GM12875 (cell line): ENCODE data around the gene NGF.

Experiments used
- H3K4me3 ChIP-seq: one replicate; pipeline ENCODE4 v1.5.1; 2011; ENCODE audit warnings: low read depth, low read length, control low read depth
- TF ChIP-seq, protein P1 (sequence below): IDR thresholded peaks from 2 replicates; pipeline ENCODE4 v1.5.1; 2011; ENCODE audit warnings: low read depth, mild to moderate bottlenecking, control low read depth, inconsistent platforms, low read length, moderate library complexity, borderline replicate concordance; ENCODE audit not compliant: insufficient read depth

Gene NGF

DNA sequence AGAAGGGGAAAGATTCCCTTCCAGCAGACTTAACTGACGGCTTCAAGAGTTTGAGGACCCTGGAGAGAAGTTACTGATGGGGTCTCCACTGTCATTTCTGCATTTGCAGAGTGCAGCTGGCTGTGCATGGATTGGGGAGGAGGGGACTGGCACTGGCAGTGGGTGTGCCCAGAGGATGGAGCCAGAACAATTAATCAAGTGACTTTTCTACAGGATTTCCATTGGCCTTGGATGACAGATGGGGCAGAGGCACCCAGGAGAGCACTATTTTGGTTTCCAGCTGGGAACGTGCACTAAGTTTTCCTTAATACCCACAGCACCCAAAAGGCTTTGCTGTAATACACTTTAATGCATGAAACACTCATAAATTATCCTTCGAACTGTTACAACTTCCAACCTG is 1.3 kb downstream of the NGF start:
- TF ChIP-seq, protein P1, sequence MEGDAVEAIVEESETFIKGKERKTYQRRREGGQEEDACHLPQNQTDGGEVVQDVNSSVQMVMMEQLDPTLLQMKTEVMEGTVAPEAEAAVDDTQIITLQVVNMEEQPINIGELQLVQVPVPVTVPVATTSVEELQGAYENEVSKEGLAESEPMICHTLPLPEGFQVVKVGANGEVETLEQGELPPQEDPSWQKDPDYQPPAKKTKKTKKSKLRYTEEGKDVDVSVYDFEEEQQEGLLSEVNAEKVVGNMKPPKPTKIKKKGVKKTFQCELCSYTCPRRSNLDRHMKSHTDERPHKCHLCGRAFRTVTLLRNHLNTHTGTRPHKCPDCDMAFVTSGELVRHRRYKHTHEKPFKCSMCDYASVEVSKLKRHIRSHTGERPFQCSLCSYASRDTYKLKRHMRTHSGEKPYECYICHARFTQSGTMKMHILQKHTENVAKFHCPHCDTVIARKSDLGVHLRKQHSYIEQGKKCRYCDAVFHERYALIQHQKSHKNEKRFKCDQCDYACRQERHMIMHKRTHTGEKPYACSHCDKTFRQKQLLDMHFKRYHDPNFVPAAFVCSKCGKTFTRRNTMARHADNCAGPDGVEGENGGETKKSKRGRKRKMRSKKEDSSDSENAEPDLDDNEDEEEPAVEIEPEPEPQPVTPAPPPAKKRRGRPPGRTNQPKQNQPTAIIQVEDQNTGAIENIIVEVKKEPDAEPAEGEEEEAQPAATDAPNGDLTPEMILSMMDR: no peak
- no peak overlapping the region for H3K4me3 ChIP-seq

DNA sequence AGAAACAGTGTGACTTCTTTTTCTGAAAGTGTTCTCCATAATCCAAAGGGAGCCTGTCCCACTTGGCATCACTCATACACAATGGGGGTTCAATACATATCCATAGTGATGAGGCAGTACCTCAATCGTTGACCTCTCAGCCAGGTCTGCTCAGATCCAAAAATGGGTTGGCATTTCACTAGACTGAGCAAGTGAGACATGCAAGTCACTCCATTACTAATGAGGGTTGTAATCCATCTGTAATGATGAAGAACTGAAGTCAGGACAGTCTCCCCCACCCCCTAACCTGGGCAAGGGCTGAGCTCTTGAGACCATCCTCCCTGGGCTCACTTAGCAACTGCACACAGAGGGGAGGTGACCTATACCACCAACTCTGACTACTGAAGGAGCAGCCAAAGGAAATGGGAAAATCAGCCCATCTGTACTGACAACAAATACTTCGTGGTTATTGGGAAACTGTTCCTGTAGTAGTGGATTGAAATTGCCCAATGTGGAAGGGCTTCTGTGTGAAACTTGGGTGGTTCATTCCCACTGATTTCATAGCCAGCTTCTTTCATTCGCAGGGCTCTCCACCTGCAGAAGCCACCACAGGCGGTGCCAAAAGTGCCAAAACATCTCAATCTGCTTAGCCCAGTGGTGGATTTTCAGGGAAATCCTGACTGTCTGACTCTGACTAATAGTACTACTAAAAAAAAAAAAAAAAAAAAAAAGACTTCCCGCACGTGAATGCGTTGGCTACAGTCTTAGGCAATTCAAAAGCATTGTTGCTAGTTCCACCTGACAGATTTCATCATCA is 5.0 kb downstream of the NGF start:
- H3K4me3 ChIP-seq: no peak overlapping the region
- TF ChIP-seq, protein P1: no peak

DNA sequence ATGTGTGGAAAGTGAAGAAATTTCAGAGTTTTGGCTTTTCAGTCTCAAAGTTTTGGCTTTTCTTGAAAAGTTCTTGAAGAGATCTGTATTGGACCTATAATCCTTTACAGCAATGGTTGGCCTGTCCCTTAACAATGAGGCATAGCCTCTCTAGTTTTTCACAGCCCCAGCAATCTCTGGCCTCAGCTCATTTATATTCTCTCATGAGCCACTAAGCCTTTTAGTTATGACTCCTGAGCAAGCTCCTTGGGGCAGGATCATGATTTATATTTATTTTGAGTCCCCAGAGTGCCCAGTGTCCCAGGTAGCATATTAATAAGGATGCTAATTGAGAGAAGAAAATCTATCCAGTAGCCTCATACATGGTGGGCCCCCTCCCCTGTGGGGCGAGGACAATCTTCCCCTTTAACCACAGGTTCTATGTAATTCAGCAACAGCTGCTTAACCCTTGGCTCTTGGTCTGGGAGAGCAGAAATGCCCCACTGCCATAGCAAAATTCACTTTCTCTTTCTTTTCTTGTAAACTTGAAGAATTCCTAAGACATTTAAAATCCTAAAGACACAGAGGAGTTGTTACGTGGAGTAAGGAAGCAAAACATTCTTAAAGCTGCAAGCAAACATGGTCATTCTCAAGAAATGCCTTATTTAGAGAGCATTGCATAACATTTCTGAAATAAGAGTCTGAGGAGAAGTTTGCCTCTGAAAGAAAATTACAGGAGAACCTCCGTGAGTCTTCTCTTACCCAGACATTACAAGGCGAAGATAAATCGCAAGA is 6.3 kb downstream of the NGF start:
- H3K4me3 ChIP-seq: no peak overlapping the region
- TF ChIP-seq, protein P1: no peak

DNA sequence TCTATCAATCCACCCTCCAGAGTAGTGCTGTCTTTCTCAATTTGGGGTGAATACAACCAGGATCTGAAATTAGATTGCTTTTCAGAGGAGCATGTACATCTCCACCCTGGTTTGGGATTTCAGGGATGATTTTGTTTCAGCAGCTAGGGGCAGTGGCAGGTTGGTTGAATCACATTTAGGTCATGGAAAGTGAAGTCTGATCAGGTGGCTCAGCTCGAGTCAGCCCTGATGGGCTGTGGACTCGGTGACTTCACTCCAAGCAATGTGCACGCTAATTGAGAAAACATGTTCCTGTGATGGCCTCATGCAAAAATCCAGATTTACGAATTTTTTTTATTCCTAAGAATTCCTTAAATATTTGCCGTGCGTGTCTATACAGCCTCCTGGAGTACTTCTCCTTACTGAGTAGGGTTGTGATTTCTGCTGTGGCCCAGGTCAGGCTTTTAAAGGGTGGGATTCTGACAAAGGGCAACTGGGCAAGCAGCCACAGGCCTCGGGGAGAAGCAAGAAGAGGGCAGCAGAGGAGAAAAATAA is 7.5 kb downstream of the NGF start:
- H3K4me3 ChIP-seq: no peak overlapping the region
- TF ChIP-seq, protein P1: no peak

DNA sequence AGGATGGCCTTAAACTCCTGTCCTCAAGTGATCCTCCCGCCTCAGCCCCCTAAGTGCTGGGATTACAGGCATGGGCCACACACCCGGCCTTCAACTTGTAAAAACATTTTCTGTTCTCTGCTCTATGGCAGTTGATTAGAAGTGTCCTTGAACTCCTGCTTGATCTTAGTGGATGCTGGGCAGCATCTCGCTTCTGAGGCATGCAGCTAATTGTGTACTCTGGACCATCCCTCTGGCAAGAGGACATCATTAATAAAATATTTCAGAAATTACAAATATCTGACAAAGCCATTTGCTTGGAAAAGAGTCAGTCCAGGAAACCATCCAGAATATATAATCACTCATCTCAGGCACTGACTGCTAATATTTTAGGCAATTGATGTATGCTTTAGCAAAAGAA is 8.1 kb downstream of the NGF start:
- TF ChIP-seq, protein P1: no peak
- no peak overlapping the region for H3K4me3 ChIP-seq

DNA sequence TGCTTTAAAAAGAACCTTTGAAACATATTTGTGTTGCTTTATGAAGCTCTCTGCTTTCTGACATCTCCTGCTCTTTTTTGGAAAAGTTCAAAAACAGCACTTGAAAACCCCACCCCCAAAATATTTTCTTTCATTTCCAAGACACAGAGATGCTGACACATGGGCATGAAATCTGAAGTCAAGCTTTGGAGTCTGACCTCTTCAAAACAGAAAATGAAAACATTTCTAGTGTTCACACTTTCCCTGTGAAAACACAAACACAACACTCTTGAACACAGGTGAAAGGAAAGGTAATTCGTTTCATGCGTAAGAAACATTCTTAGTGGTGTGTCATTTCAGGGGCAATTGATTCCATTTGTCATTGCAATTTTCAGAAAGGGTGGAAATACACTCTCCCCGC is 10.8 kb downstream of the NGF start:
- TF ChIP-seq, protein P1: no peak
- no peak overlapping the region for H3K4me3 ChIP-seq
